ENCODE data around the gene BCL2L15. TPM values are rescaled to one million over a fixed set of nuclear protein-coding genes. Genes with fewer than 3 reads are reported as not detected.

Gene BCL2L15
- total and polyA plus RNA-seq, 2 experiments from 2014 or later, result 0.32 TPM; not detected in 1

DNA sequence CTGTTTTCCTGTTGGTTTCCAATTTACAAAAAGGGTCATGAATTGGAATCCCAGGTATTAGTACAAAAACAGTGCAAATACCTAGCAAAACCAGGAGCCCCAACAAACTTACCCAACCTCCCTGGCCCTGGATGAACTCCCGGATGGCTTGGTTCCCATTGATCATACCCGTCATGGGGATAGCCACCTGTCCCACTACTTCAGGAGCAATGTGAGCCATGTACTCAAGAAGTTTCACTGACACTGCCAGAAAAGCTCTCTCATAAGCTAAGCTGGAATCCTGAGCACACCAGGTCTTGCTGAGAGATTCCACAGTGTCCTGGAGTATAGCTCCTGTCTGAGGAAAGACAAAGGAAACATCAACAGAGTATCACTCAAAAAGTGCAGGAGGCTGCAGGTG, 5.7 kb downstream of the BCL2L15 start:
- no peak for TF ChIP-seq EZH2 (IDR thresholded peaks at IDR 0.05; ENCODE audit: insufficient read depth, poor library complexity, severe bottlenecking)
- no peak for TF ChIP-seq EZH2phosphoT487 (IDR thresholded peaks at IDR 0.05; ENCODE audit: insufficient read depth, low read depth)
- H3K9me2 ChIP-seq (ENCODE audit: insufficient read depth), result no peaks in the 10 kb centered on the region
- H3K9ac ChIP-seq, result no peak overlapping the region
- no peaks in the 10 kb centered on the region for H3K79me2 ChIP-seq (ENCODE audit: insufficient read depth)
- H4K20me1 ChIP-seq (ENCODE audit: insufficient read depth), result no peaks in the 10 kb centered on the region
- no peaks in the 10 kb centered on the region for H3K9me3 ChIP-seq (ENCODE audit: low read depth)
- in situ Hi-C loops (cut with MboI), result no loop called here
- H3K36me3 ChIP-seq (ENCODE audit: low read depth), result no peaks in the 10 kb centered on the region
- DNase-seq, result no peak
- H3F3A ChIP-seq (ENCODE audit: insufficient read depth), result no peaks in the 10 kb centered on the region
- H3K27ac ChIP-seq, result no peak overlapping the region
- no peaks in the 10 kb centered on the region for H3K27me3 ChIP-seq (replicated peaks; ENCODE audit: insufficient read depth)
- 94 to 95% methylated on average over 2 of the region's 2 CpGs for WGBS, 2 experiments (ENCODE audit: low coverage in 1 of 2, low lambda C conversion rate in 2 of 2, missing lambda C conversion rate in 2 of 2)
- peak overlapping the region; percentile 34; the same call in 1 of the 2 replicates for H2AFZ ChIP-seq
- H3K4me3 ChIP-seq, result no peak overlapping the region
- no peak overlapping the region for H3K4me2 ChIP-seq (ENCODE audit: unreplicated experiment)
- H3K4me1 ChIP-seq (ENCODE audit: insufficient read depth), result no peaks in the 10 kb centered on the region

DNA sequence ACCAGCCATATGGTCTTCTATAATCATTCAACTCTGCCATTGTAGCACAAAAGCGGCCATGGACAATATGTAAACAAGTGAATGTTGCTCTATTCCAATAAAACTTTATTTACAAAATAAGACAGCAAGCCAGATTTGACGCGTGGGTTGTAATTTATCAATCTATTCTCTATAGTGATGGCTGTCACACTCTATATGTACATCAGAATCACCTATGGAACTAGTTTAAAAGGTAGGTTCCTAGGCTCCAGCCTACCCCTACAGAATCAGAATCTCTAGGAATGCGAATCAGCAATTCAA, 7.7 kb downstream of the BCL2L15 start:
- Histone ChIP-seq H3K27me3 (replicated peaks; ENCODE audit: insufficient read depth) (no peaks in the 10 kb centered on the region), H3K79me2 (ENCODE audit: insufficient read depth) (no peaks in the 10 kb centered on the region), H2AFZ (no peak overlapping the region), H4K20me1 (ENCODE audit: insufficient read depth) (no peaks in the 10 kb centered on the region), H3K27ac (no peak overlapping the region), H3K4me1 (ENCODE audit: insufficient read depth) (no peaks in the 10 kb centered on the region), H3K36me3 (ENCODE audit: low read depth) (no peaks in the 10 kb centered on the region), H3K4me3 (no peak overlapping the region), H3F3A (ENCODE audit: insufficient read depth) (no peaks in the 10 kb centered on the region), H3K9me2 (ENCODE audit: insufficient read depth) (no peaks in the 10 kb centered on the region), H3K9me3 (ENCODE audit: low read depth) (no peaks in the 10 kb centered on the region), H3K9ac (no peak overlapping the region), H3K4me2 (ENCODE audit: unreplicated experiment) (no peak overlapping the region)
- in situ Hi-C loops (cut with MboI), result no loop called here
- 95 to 97% methylated on average over 4 of the region's 4 CpGs for WGBS, 2 experiments (ENCODE audit: low coverage in 1 of 2, low lambda C conversion rate in 2 of 2, missing lambda C conversion rate in 2 of 2)
- no peak for TF ChIP-seq EZH2 (IDR thresholded peaks at IDR 0.05; ENCODE audit: insufficient read depth, poor library complexity, severe bottlenecking)
- TF ChIP-seq EZH2phosphoT487 (IDR thresholded peaks at IDR 0.05; ENCODE audit: insufficient read depth, low read depth), result no peak
- DNase-seq, result no peak

DNA sequence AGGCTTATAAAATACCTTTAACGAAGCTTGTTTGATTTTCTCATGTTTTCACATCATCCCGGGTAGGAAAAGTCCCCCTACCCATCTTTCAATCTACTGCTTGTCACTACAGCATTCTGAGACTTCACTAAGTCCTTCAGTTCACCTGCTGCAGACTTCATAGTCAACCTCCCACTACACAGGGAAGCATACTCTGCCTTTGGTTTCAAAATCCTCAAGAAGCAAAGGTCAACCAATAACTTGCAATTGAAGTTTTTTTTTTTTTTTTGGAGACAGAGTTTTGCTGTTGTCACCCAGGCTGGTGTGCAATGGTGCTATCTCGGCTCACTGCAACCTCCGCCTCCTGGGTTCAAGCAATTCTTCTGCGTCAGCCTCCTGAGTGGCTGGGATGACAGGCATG, 11.2 kb downstream of the BCL2L15 start:
- Histone ChIP-seq H3F3A (ENCODE audit: insufficient read depth) (no peaks in the 10 kb centered on the region), H3K4me3 (no peak overlapping the region), H3K36me3 (ENCODE audit: low read depth) (no peaks in the 10 kb centered on the region), H3K27me3 (replicated peaks; ENCODE audit: insufficient read depth) (no peaks in the 10 kb centered on the region), H3K9ac (no peak overlapping the region), H3K27ac (no peak overlapping the region), H3K79me2 (ENCODE audit: insufficient read depth) (no peaks in the 10 kb centered on the region), H2AFZ (no peak overlapping the region), H3K4me2 (ENCODE audit: unreplicated experiment) (no peak overlapping the region), H3K9me3 (ENCODE audit: low read depth) (no peaks in the 10 kb centered on the region), H3K4me1 (ENCODE audit: insufficient read depth) (peaks cover 22% of the 10 kb centered on the region), H3K9me2 (ENCODE audit: insufficient read depth) (no peaks in the 10 kb centered on the region), H4K20me1 (ENCODE audit: insufficient read depth) (no peaks in the 10 kb centered on the region)
- in situ Hi-C loops (cut with MboI), result no loop called here
- TF ChIP-seq EZH2phosphoT487 (IDR thresholded peaks at IDR 0.05; ENCODE audit: insufficient read depth, low read depth), result no peak
- TF ChIP-seq EZH2 (IDR thresholded peaks at IDR 0.05; ENCODE audit: insufficient read depth, poor library complexity, severe bottlenecking), result no peak
- no peak for DNase-seq
- WGBS, 2 experiments (ENCODE audit: low coverage in 1 of 2, low lambda C conversion rate in 2 of 2, missing lambda C conversion rate in 2 of 2), result 83 to 92% methylated on average over 5 of the region's 5 CpGs

DNA sequence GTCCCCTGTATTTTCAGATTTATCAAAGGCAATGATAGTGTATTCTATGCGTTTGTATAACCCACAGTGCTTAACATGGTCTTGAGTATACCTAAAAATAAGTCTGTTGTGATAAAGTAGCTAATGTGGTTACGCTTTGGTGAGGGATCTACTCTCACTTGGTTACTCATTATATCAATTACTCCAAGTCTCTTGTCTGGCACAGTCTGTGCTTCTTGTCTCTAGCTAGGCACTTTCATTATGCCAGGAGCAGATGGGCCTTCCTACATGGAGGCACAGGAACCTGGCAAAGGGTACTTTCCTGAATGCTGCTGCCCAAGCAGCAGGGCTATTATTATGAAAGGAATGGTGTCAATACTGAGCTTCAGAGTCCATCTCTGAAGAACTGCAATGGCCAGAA, 11.7 kb downstream of the BCL2L15 start:
- no peaks in the 10 kb centered on the region for H4K20me1 ChIP-seq (ENCODE audit: insufficient read depth)
- no peaks in the 10 kb centered on the region for H3K9me2 ChIP-seq (ENCODE audit: insufficient read depth)
- 94 to 96% methylated on average over 2 of the region's 2 CpGs for WGBS, 2 experiments (ENCODE audit: low coverage in 1 of 2, low lambda C conversion rate in 2 of 2, missing lambda C conversion rate in 2 of 2)
- H3K79me2 ChIP-seq (ENCODE audit: insufficient read depth), result no peaks in the 10 kb centered on the region
- TF ChIP-seq EZH2 (IDR thresholded peaks at IDR 0.05; ENCODE audit: insufficient read depth, poor library complexity, severe bottlenecking) (no peak), EZH2phosphoT487 (IDR thresholded peaks at IDR 0.05; ENCODE audit: insufficient read depth, low read depth) (no peak)
- no peak overlapping the region for H3K4me3 ChIP-seq
- H3K36me3 ChIP-seq (ENCODE audit: low read depth), result no peaks in the 10 kb centered on the region
- no peak overlapping the region for H3K27ac ChIP-seq
- no peaks in the 10 kb centered on the region for H3K27me3 ChIP-seq (replicated peaks; ENCODE audit: insufficient read depth)
- no peaks in the 10 kb centered on the region for H3F3A ChIP-seq (ENCODE audit: insufficient read depth)
- no peak overlapping the region for H3K9ac ChIP-seq
- in situ Hi-C loops (cut with MboI), result no loop called here
- peaks cover 27% of the 10 kb centered on the region for H3K4me1 ChIP-seq (ENCODE audit: insufficient read depth)
- H3K9me3 ChIP-seq (ENCODE audit: low read depth), result no peaks in the 10 kb centered on the region
- no peak overlapping the region for H2AFZ ChIP-seq
- no peak overlapping the region for H3K4me2 ChIP-seq (ENCODE audit: unreplicated experiment)
- DNase-seq, result no peak

Measured in GM23248 (cell line).